Measurements from ENCODE around the gene RPRML.
A peak's percentile ranks its signal among the peaks of the same experiment; 100 is the strongest.

RPRML gene

GRCh38 chr17:46947216-46947615 lies 31.8 kb downstream of the RPRML start:
- no peak for DNase-seq (ENCODE audit: low read depth in 2 of 2, low spot score in 1 of 2)

GRCh38 chr17:46944931-46945330 lies 34.1 kb downstream of the RPRML start:
- DNase-seq (ENCODE audit: low read depth in 2 of 2, low spot score in 1 of 2) = no peak

- no peak for DNase-seq (ENCODE audit: low read depth in 2 of 2, low spot score in 1 of 2)
Measured at GRCh38 chr17:46943501-46944393, 35.3 kb downstream of the RPRML start.

GRCh38 chr17:46943218-46943500 lies 35.9 kb downstream of the RPRML start:
- DNase-seq (ENCODE audit: low read depth in 2 of 2, low spot score in 1 of 2) = no peak

GRCh38 chr17:46942441-46943217 lies 36.4 kb downstream of the RPRML start:
- peak in 1 of 2 donors; percentile 11 for DNase-seq (ENCODE audit: low read depth in 2 of 2, low spot score in 1 of 2)

- DNase-seq (ENCODE audit: low read depth in 2 of 2, low spot score in 1 of 2) = peak; percentile 20 to 41
Measured at GRCh38 chr17:46940692-46941404, 38.2 kb downstream of the RPRML start.

- no peak for DNase-seq (ENCODE audit: low read depth in 2 of 2, low spot score in 1 of 2)
Measured at GRCh38 chr17:46935658-46936266, 43.3 kb downstream of the RPRML start.

GRCh38 chr17:46931596-46931995 lies 47.5 kb downstream of the RPRML start:
- no peak for DNase-seq (ENCODE audit: low read depth in 2 of 2, low spot score in 1 of 2)

GRCh38 chr17:46930051-46930450 lies 49.0 kb downstream of the RPRML start:
- no peak for DNase-seq (ENCODE audit: low read depth in 2 of 2, low spot score in 1 of 2)

- DNase-seq (ENCODE audit: low read depth in 2 of 2, low spot score in 1 of 2) = no peak
Measured at GRCh38 chr17:46929413-46929812, 49.6 kb downstream of the RPRML start.

GRCh38 chr17:46928467-46929261 lies 50.4 kb downstream of the RPRML start:
- DNase-seq (ENCODE audit: low read depth in 2 of 2, low spot score in 1 of 2) = no peak
